Psoas muscle (tissue), 8 donors: Measurements from ENCODE around the gene PTPRM. TPM values are rescaled to one million over a fixed set of nuclear protein-coding genes. Genes with fewer than 3 reads are reported as not detected.

ENCODE experiments used
- ATAC-seq, 4 donors: fragments of 200-7000 bp; cut with Tn5 transposase; one replicate each; pipeline ENCODE4 v1.9.1; 2020; ENCODE audit warnings: moderate library complexity in 3 of 4, mild to moderate bottlenecking in 2 of 4
- DNase-seq, 2 donors: peaks; one replicate each; pipeline ENCODE4 v3.0.0-alpha.2; 2020
- H3K27ac ChIP-seq: fragments of 200-600 bp; one replicate; pipeline ENCODE4 v1.8.0; 2022
- H3K27me3 ChIP-seq, 3 donors: fragments of 200-600 bp in 1 of 3; one replicate each; pipeline versions ENCODE4 v1.6.1 to v1.8.0; 2013 to 2022; ENCODE audit warnings: low read length in 2 of 3, mild to moderate bottlenecking in 2 of 3, moderate library complexity in 1 of 3; ENCODE audit not compliant: insufficient read depth in 3 of 3
- H3K36me3 ChIP-seq, 2 donors: fragments of 200-600 bp in 1 of 2; one replicate each; pipeline versions ENCODE4 v1.6.1 to v1.8.0; 2013 to 2022; ENCODE audit warnings: low read depth in 1 of 2, mild to moderate bottlenecking in 1 of 2, moderate library complexity in 1 of 2; ENCODE audit not compliant: insufficient read depth in 1 of 2
- H3K4me1 ChIP-seq: fragments of 200-600 bp; one replicate; pipeline ENCODE4 v1.8.0; 2022
- H3K4me3 ChIP-seq: fragments of 200-600 bp; one replicate; pipeline ENCODE4 v1.8.0; 2022; ENCODE audit warnings: mild to moderate bottlenecking
- H3K9me3 ChIP-seq: fragments of 200-600 bp; one replicate; pipeline ENCODE4 v1.8.0; 2022
- CTCF ChIP-seq: fragments of 200-600 bp; IDR thresholded peaks from one replicate; pipeline ENCODE4 v1.8.0; 2022; ENCODE audit warnings: antibody characterized with exemption
- WGBS, 3 donors: extraction: QIAGEN DNeasy Blood & Tissue Kit; methylation state at CpG; one replicate each; pipeline versions ENCODE4 v1.1.6 to v1.1.7; 2013; 5-methylcytosine and 5-hydroxymethylcytosine counted together
- intact Hi-C, 2 donors: fragments of 100-400 bp; cut with DNase I; formaldehyde crosslinking; loops; one replicate each; pipeline versions ENCODE4 v1.11.0 to v1.14.2; 2022
- polyA plus RNA-seq, 3 donors: library from polyadenylated mRNA; stranded (reverse); fragments of 200-250 nt; gene quantifications; one replicate each; pipeline ENCODE4 v1.2.3, GENCODE V29; 2013
- total RNA-seq, 4 donors: library from RNA; stranded (reverse); fragmentation: NEBNext Ultra II Directional in 2 of 4; extraction: Animal tissue kit (Norgen Biotek cat#: 25700) in 2 of 4; gene quantifications; one replicate each; pipeline versions ENCODE4 v1.2.1 to v1.2.4, GENCODE V29; 2021 to 2023
- donor health status: healthy with polysubstance abuse.
- donor health status: DM: no; HTN: no; CAD: no; lungs with moderate emphysema.
- donor health status: Bipolar disorder and iron deficiency.
- donor health status: healthy.
- donor health status: DM: yes; HTN: yes; CAD: no.
- donor health status: DM: no; HTN: no; CAD: no.
- donor health status: DM: no; HTN: no; CAD: no.
- donor health status: DM: yes; HTN: yes; CAD: no.

PTPRM gene
- total and polyA plus RNA-seq, 7 donors = 27.4 to 78.9 (median 39.0) TPM

- no peak for DNase-seq
- WGBS, 3 donors = 63 to 80% (median 74%) methylated on average over 2 of the region's 2 CpGs
- no peak overlapping the region for H3K4me3 ChIP-seq
- peaks cover 30% of the 10 kb centered on the region for H3K4me1 ChIP-seq
- H3K27me3 ChIP-seq = no peaks in the 10 kb centered on the region
- peaks cover 5% of the 10 kb centered on the region for H3K9me3 ChIP-seq
- H3K36me3 ChIP-seq = peaks cover 0 to 8% of the 10 kb centered on the region in 2 donors
- peak overlapping the region; percentile 25 for H3K27ac ChIP-seq
- TF ChIP-seq CTCF = no peak
- no peak for ATAC-seq
- intact Hi-C loops = no loop called here
Observed at GRCh38 chr18:8142932-8143331, 575.8 kb downstream of the PTPRM start.

- no peak for TF ChIP-seq CTCF
- H3K27me3 ChIP-seq = no peaks in the 10 kb centered on the region
- DNase-seq (no peak), ATAC-seq (no peak)
- H3K9me3 ChIP-seq = peaks cover 5% of the 10 kb centered on the region
- 90 to 91% (median 90%) methylated on average over 6 of the region's 6 CpGs for WGBS, 3 donors
- no peak overlapping the region for H3K4me3 ChIP-seq
- intact Hi-C loops = no loop called here
- H3K27ac ChIP-seq = no peak overlapping the region
- H3K36me3 ChIP-seq = no peaks in the 10 kb centered on the region
- no peaks in the 10 kb centered on the region for H3K4me1 ChIP-seq
Observed at GRCh38 chr18:8151181-8151580, 584.1 kb downstream of the PTPRM start.

DNA sequence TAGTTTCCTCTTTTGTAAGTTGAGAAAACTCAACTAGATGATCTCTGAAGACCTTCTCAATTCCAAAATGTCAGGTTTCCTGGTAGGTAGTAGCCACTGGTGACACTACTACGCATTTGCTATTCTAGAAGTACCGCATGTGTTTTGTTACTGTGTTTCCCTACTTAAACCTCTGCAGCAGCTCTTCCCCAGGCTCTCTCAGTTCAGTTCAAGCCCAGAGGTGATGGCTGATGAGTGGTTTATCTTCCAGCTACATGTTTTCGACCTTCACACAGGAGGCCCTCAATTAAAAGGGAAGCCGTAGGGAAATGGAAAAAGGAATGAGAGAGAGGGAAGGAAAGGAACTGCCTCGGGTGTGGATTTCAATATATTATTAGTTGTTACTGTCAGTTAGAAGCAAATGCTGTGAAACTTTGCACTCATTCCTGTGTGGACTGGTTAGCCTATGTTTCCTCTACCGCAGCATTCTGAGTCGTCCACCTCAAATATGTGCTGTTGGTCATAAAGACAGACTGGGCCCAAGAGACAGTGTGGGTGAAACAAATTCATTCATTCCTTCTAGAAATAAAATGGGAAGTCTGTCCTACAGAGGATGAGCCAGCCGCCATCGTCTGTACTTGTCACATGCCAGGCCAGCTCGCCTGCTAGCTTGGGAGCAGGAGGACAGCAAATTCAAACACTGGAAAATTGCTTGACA lies 586.9 kb downstream of the PTPRM start:
- DNase-seq (no peak), ATAC-seq (no peak)
- no peak overlapping the region for H3K4me3 ChIP-seq
- no peak for TF ChIP-seq CTCF
- no peak overlapping the region for H3K27ac ChIP-seq
- no peaks in the 10 kb centered on the region for H3K4me1 ChIP-seq
- peaks cover 0 to 4% of the 10 kb centered on the region in 2 donors for H3K36me3 ChIP-seq
- H3K27me3 ChIP-seq = no peaks in the 10 kb centered on the region
- H3K9me3 ChIP-seq = no peaks in the 10 kb centered on the region
- 89 to 95% (median 92%) methylated on average over 10 of the region's 10 CpGs for WGBS, 3 donors
- intact Hi-C loops = no loop called here

DNA sequence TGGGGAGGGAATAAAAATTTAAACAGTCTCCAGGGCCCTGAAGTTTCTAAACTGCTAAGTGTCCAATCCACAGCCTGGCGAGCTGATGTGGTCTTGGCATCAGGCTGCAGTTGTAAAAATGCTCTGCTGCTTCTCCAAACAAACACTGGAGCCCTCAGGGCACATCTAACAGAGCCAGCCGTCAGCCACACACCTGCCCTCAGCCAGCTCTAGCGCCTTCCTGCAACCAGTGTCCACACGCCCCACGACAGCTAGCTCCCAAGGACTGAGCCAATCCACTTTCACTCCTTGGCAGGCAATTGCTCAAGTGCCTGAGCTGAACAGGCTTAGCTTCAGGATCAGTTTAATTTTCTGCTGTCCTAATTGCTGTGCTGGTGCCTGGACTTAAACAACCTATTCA lies 595.7 kb downstream of the PTPRM start:
- intact Hi-C loops = no loop called here
- ATAC-seq (peak in 3 of 4 donors; percentile 57 to 82 (median 72)), DNase-seq (no peak)
- Histone ChIP-seq H3K4me1 (no peaks in the 10 kb centered on the region), H3K9me3 (no peaks in the 10 kb centered on the region), H3K27me3 (no peaks in the 10 kb centered on the region), H3K36me3 (no peaks in the 10 kb centered on the region), H3K4me3 (no peak overlapping the region), H3K27ac (no peak overlapping the region)
- TF ChIP-seq CTCF = no peak
- WGBS, 3 donors = 45 to 73% (median 55%) methylated on average over 5 of the region's 5 CpGs
